ENCODE data around the gene CAMK2N2.

- peak; percentile 4 for TF ChIP-seq CTCF (IDR thresholded peaks at IDR 0.05; ENCODE audit: insufficient read depth, low read length)
- no peak for TF ChIP-seq POLR2AphosphoS5 (IDR thresholded peaks at IDR 0.05; ENCODE audit: low read depth)
- TF ChIP-seq GABPA (IDR thresholded peaks at IDR 0.05; ENCODE audit: low read depth): no peak
Observed at GRCh38 chr3:184284696-184285095, 23.3 kb upstream of the CAMK2N2 start.

Data from HL-60 (cell line).